ENCODE measurements around the gene PALLD. TPM values are rescaled to one million over a fixed set of nuclear protein-coding genes. Genes with fewer than 3 reads are reported as not detected.
A peak's percentile ranks its signal among the peaks of the same experiment; 100 is the strongest.

Gene PALLD
- total RNA-seq, 1 experiment from 2014 or later: 166 TPM

- H3K27me3 ChIP-seq (ENCODE audit: insufficient read depth, low read length): no peaks in the 10 kb centered on the region
- intact Hi-C loops (cut with micrococcal nuclease): loop anchor here (5.0 kb wide), 1 partner anchor 408 kb away; no protein-coding TSS in a partner anchor
- no peak overlapping the region; the same call in 1 of the 2 replicates for H3K9ac ChIP-seq (ENCODE audit: low read length)
- H4K20me1 ChIP-seq (ENCODE audit: insufficient read depth): 0 out of 2 replicates have a peak, but pooled peaks cover 8% of the 10 kb centered on the region
- H3K4me3 ChIP-seq (replicated peaks in 1 of 2; ENCODE audit: low read depth in 1 of 2, low read length in 2 of 2): no peak overlapping the region
- RAD21 ChIA-PET (ENCODE audit: low non-redundant PET in 1 of 2, low total read pairs in 2 of 2, uncharacterized antibody in 2 of 2, unreplicated experiment in 2 of 2): interaction anchor here in 1 of 2 experiments (0.5 kb wide), 1 partner anchor 820 kb away, joined by 3 read pairs; no protein-coding TSS in a partner anchor
- DNase-seq (ENCODE audit: low read depth, low spot score) (no peak), ATAC-seq (no peak)
- H3K4me2 ChIP-seq (ENCODE audit: low read length): no peak overlapping the region
- H3K36me3 ChIP-seq (ENCODE audit: control insufficient read depth in 1 of 2, insufficient read depth in 2 of 2, low read length in 2 of 2): peaks cover 0 to 21% of the 10 kb centered on the region in 2 experiments; a peak in 2 of 4 replicates
- H3K79me2 ChIP-seq (ENCODE audit: insufficient read depth, low read length): peaks cover 100% of the 10 kb centered on the region
- peaks cover 35 to 87% of the 10 kb centered on the region in 2 experiments; a peak in 3 of 4 replicates for H3K4me1 ChIP-seq (ENCODE audit: control insufficient read depth in 1 of 2, insufficient read depth in 2 of 2, low read length in 2 of 2)
- H3K9me2 ChIP-seq (ENCODE audit: insufficient read depth): no peaks in the 10 kb centered on the region
- CTCF ChIA-PET: no interaction called here
- POLR2A ChIA-PET: interaction anchor here (1.4 kb wide), 1 partner anchor 21 kb away, joined by 3 read pairs; no protein-coding TSS in a partner anchor
- BruUV-seq (replicated peaks): no TSS peak
- H3K27ac ChIP-seq (ENCODE audit: low read depth, low read length): peak overlapping the region; percentile 54; the same call in 1 of the 2 replicates
- H3K9me3 ChIP-seq (ENCODE audit: control insufficient read depth in 1 of 2, insufficient read depth in 1 of 2, low read depth in 1 of 2, low read length in 2 of 2): no peaks in the 10 kb centered on the region
- no peak overlapping the region for H2AFZ ChIP-seq (ENCODE audit: low read depth, low read length, poor library complexity, severe bottlenecking)
- TF ChIP-seq EZH2phosphoT487 (IDR thresholded peaks at IDR 0.05; ENCODE audit: borderline replicate concordance): no peak
- TF ChIP-seq, protein P1, sequence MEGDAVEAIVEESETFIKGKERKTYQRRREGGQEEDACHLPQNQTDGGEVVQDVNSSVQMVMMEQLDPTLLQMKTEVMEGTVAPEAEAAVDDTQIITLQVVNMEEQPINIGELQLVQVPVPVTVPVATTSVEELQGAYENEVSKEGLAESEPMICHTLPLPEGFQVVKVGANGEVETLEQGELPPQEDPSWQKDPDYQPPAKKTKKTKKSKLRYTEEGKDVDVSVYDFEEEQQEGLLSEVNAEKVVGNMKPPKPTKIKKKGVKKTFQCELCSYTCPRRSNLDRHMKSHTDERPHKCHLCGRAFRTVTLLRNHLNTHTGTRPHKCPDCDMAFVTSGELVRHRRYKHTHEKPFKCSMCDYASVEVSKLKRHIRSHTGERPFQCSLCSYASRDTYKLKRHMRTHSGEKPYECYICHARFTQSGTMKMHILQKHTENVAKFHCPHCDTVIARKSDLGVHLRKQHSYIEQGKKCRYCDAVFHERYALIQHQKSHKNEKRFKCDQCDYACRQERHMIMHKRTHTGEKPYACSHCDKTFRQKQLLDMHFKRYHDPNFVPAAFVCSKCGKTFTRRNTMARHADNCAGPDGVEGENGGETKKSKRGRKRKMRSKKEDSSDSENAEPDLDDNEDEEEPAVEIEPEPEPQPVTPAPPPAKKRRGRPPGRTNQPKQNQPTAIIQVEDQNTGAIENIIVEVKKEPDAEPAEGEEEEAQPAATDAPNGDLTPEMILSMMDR (IDR thresholded peaks at IDR 0.05 in 2 of 3, conservative IDR thresholded peaks at IDR 0.05 in 1 of 3; ENCODE audit: borderline replicate concordance in 1 of 3, insufficient read depth in 1 of 3, low read depth in 2 of 3, low read length in 2 of 3): no peak
- TF ChIP-seq JUND (IDR thresholded peaks at IDR 0.05): peak; percentile 55
- TF ChIP-seq REST (IDR thresholded peaks at IDR 0.05; ENCODE audit: low read depth): no peak
- no peak for TF ChIP-seq SIN3A (IDR thresholded peaks at IDR 0.05; ENCODE audit: low read depth)
- TF ChIP-seq RAD21 (IDR thresholded peaks at IDR 0.05; ENCODE audit: low read depth): 0 out of 2 replicates have a peak, but pooled peaks have one; percentile 5
- TF ChIP-seq SP1 (IDR thresholded peaks at IDR 0.05; ENCODE audit: low read depth): peak; percentile 40
- no peak for TF ChIP-seq TCF7L2 (IDR thresholded peaks at IDR 0.05; ENCODE audit: borderline replicate concordance, extremely low read depth, insufficient read depth, insufficient read length)
- no peak for TF ChIP-seq ZFX (IDR thresholded peaks at IDR 0.05)
- no peak for TF ChIP-seq SRF (IDR thresholded peaks at IDR 0.05; ENCODE audit: low read depth)
- no peak for TF ChIP-seq CBX3 (IDR thresholded peaks at IDR 0.05; ENCODE audit: low read depth)
- peak; percentile 51 for TF ChIP-seq FOSL1 (IDR thresholded peaks at IDR 0.05; ENCODE audit: low read depth)
- no peak for TF ChIP-seq ZNF274 (IDR thresholded peaks at IDR 0.05; ENCODE audit: low read depth, low read length)
- 0 out of 2 replicates have a peak, but pooled peaks have one; percentile 26 for TF ChIP-seq EGR1 (IDR thresholded peaks at IDR 0.05; ENCODE audit: low read depth)
- no peak for TF ChIP-seq ELF1 (IDR thresholded peaks at IDR 0.05; ENCODE audit: borderline replicate concordance, low read depth)
- TF ChIP-seq POLR2A (IDR thresholded peaks at IDR 0.05; ENCODE audit: borderline replicate concordance, extremely low read depth, insufficient read depth, insufficient read length): no peak
- no peak for TF ChIP-seq YY1 (IDR thresholded peaks at IDR 0.05; ENCODE audit: extremely low read depth, insufficient replicate concordance, low read depth, low read length)
- peak; percentile 74 for TF ChIP-seq CEBPB (IDR thresholded peaks at IDR 0.05; ENCODE audit: low read depth)
- TF ChIP-seq, protein P2, sequence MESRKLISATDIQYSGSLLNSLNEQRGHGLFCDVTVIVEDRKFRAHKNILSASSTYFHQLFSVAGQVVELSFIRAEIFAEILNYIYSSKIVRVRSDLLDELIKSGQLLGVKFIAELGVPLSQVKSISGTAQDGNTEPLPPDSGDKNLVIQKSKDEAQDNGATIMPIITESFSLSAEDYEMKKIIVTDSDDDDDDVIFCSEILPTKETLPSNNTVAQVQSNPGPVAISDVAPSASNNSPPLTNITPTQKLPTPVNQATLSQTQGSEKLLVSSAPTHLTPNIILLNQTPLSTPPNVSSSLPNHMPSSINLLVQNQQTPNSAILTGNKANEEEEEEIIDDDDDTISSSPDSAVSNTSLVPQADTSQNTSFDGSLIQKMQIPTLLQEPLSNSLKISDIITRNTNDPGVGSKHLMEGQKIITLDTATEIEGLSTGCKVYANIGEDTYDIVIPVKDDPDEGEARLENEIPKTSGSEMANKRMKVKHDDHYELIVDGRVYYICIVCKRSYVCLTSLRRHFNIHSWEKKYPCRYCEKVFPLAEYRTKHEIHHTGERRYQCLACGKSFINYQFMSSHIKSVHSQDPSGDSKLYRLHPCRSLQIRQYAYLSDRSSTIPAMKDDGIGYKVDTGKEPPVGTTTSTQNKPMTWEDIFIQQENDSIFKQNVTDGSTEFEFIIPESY (IDR thresholded peaks at IDR 0.05; ENCODE audit: extremely low read depth, insufficient replicate concordance, low read length): no peak
- TF ChIP-seq POLR2AphosphoS5 (IDR thresholded peaks at IDR 0.05; ENCODE audit: low read depth, low read length): 0 out of 2 replicates have a peak, but pooled peaks have one; percentile 20
- TF ChIP-seq MAX (IDR thresholded peaks at IDR 0.05): peak; percentile 32; the same call in 1 of the 2 replicates
Observed at GRCh38 chr4:168509786-168510185, 12.9 kb downstream of the PALLD start.
